Right ventricle myocardium inferior (tissue), 1 donor: Measurements from ENCODE around the gene PRRX2. TPM values are rescaled to one million over a fixed set of nuclear protein-coding genes. Genes with fewer than 3 reads are reported as not detected.

Source experiments
- ATAC-seq: fragments of 200-7000 bp; cut with Tn5 transposase; one replicate; pipeline ENCODE4 v1.9.1; 2020; ENCODE audit warnings: mild to moderate bottlenecking, moderate library complexity
- DNase-seq: peaks from one replicate; pipeline ENCODE4 v3.0.0; 2021; ENCODE audit errors: missing footprints
- intact Hi-C: fragments of 100-400 bp; cut with DNase I; formaldehyde crosslinking; loops from one replicate; pipeline ENCODE4 v1.11.0; 2022
- total RNA-seq: library from RNA; stranded (reverse); fragmentation: NEBNext Ultra II Directional; extraction: Animal tissue kit (Norgen Biotek cat#: 25700); gene quantifications from one replicate; pipeline ENCODE4 v1.2.1, GENCODE V29; 2021
- donor health status: DM: no; HTN: yes; CAD: no; lungs with severe emphysema.

The PRRX2 gene
- total RNA-seq, 1 donor from 2014 or later: 0.54 TPM

DNA sequence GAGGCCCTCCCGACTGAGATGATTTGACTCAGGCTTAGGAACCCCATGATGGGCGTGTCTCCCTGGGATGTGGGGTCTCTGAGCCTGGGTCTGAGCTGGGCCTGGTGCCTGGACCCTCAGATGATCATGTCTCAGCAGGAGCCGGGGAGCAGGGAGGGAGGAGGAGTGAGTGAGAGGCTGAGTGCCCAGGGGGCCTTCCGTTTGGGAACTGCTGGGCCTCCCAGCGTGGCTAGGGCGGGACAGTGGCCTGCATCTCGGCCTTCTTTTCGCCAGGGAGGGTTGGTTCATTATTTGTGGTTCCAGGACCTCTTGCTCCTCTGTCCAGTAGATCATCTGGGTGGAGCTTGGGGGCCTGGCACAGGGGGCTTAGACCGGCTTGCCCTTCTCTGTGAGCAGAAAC is 5.6 kb downstream of the PRRX2 start:
- intact Hi-C loops: no loop called here
- DNase-seq (no peak), ATAC-seq (no peak)

GRCh38 chr9:129671519-129671918 is 6.1 kb downstream of the PRRX2 start:
- no peak for ATAC-seq
- intact Hi-C loops: no loop called here

DNA sequence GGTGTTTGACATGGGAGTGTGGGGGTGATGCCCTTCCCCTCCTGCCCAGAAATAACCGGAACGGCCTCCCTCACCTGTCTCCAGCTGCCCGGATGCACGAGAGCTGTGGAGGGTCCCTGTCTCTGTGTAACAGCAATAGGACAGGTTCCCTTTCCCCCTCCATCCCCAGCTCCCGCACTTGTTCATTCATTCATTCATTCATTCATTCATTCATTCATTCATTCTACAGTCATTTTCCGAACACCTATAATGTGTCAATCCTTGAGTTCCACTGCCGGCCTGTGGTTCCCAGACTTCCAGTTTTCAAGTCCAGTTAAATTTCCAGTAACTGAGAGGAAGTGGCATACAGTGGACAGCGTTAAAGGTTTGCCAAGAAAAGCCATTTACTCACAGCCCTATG is 7.3 kb downstream of the PRRX2 start:
- intact Hi-C loops: no loop called here
- ATAC-seq: no peak
- DNase-seq: no peak

More at GRCh38 chr9:129671519-129671918, 6.1 kb downstream of the PRRX2 start:
- no peak for DNase-seq

DNA sequence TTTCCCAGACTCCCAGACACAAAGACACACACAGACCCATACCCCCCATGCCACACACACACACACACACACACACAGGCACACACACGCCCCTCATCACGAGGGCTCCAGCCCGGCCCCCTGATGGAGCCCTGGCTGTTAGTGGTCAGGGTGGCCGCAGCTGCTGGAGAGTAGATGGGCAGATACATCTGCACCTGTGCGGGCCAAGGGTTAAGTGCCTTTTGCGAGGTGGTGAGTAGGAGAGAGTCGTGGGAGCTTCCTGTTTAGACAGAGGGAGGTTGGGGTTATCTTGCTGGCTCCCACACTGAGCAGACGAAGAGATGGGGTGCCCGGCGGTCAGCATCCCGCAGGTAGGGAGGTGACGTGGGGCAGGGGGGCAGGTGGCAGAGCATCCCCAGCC is 8.2 kb downstream of the PRRX2 start:
- DNase-seq: no peak
- ATAC-seq: no peak
- intact Hi-C loops: no loop called here

GRCh38 chr9:129674229-129674628 is 8.8 kb downstream of the PRRX2 start:
- ATAC-seq: no peak
- intact Hi-C loops: no loop called here
- no peak for DNase-seq

DNA sequence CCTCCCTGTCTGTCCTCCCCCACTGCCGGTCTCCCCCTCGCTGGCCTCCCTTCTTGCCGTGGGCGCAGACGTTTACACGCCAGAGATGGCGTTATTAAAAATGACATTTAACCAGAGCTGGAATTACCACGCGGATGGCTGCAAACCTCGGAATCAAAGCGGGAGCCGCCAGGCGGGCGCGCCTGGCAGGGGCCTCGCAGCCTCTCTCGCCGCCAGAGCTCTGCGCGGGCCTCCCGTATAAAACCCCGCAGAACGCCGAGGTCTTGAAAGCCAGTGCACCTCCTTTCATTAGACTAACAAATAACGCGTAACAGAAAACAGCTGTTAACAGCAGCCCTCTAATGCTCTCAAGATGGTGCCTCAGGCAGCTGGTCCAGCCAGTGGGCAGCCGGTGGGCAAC is 10.2 kb downstream of the PRRX2 start:
- ATAC-seq (no peak), DNase-seq (no peak)
- intact Hi-C loops: no loop called here

GRCh38 chr9:129676287-129676686 is 10.8 kb downstream of the PRRX2 start:
- ATAC-seq: no peak
- DNase-seq: no peak
- intact Hi-C loops: no loop called here

DNA sequence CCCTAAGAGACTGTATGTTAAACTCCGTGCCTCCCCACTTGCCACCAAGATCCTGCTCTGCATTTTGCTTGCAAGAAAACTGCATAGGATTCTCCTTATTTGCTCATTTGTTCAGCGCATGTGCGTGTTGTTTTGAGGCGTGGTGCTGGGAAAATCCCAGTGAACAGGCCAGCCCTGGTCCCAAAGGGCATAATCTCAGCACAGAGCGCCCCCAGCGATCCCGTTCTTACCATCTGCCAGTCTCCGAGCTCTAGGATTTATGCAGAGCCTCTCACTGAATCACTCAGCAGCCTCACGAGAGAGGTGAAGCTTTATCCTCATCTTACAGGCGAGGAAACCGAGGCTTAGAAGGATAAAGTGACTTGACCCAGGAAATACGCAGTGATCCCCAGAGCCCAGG is 11.5 kb downstream of the PRRX2 start:
- ATAC-seq: peak; percentile 32
- intact Hi-C loops: no loop called here
- no peak for DNase-seq

GRCh38 chr9:129677456-129677855 is 12.0 kb downstream of the PRRX2 start:
- ATAC-seq (no peak), DNase-seq (no peak)
- intact Hi-C loops: no loop called here

- intact Hi-C loops: no loop called here
- DNase-seq (no peak), ATAC-seq (no peak)
Observed at GRCh38 chr9:129678844-129679243, 13.4 kb downstream of the PRRX2 start.

GRCh38 chr9:129679537-129679936 is 14.1 kb downstream of the PRRX2 start:
- intact Hi-C loops: no loop called here
- ATAC-seq (no peak), DNase-seq (no peak)

DNA sequence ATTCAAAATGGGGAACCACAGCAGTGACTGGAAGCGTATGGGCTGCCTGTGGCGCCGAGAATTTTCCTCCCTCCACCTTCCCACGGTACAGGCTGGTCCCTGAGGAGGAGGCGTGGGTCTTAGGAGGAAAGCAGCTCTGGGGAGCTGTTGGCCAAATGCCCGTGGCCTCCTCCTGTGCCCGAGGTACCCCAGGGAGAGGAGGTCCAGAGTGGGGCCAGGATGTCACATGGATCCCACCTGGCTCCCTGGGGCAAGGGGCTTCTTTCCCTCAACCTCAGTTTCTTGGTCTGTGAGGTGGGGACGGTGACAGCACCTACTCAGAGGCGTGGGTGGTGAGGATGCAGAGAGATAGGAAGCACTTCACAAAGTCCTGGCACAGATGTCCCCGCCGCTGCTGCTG is 16.5 kb downstream of the PRRX2 start:
- DNase-seq (peak; percentile 16), ATAC-seq (no peak)
- intact Hi-C loops: no loop called here

DNA sequence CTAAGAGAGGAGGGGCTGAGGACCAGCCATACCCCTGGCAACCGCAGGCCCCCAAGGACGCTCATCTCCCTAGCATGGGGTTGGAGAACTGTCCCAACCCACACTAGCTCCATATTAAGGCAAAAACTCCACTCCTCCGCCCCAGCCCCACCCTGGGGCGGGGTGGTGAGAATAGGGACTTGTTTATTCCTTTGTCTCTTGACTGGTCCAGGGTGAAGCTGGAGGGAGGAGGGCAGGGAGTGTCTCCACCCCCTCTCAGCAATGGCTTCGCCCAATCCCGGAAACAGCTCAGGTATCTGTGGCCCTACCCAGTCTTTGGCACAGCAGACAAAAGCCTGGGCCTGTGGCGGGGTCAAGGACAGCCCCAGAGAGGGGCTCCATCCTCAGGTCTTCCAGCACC is 16.9 kb downstream of the PRRX2 start:
- ATAC-seq (no peak), DNase-seq (no peak)
- intact Hi-C loops: no loop called here

- DNase-seq (no peak), ATAC-seq (no peak)
- intact Hi-C loops: no loop called here
Observed at GRCh38 chr9:129685220-129685932, 19.9 kb downstream of the PRRX2 start.

DNA sequence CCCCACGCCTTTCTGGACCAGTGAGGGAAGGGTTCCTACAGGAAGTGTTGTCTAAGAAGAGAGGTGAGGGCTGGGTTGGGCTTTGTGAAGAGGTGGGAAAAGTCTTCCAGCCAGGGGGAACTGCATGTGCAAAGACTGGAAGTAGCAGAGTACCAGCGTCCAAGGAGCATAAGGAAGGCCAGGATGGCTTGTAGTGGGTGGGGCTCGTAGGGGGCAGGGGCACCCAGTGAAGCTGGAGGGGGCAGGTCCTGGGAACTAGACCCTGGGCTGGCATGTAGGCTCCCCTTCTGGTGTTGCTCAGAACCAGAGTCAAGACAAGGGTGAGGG is 20.4 kb downstream of the PRRX2 start:
- DNase-seq (no peak), ATAC-seq (no peak)
- intact Hi-C loops: no loop called here

GRCh38 chr9:129686736-129687135 is 21.3 kb downstream of the PRRX2 start:
- intact Hi-C loops: no loop called here
- ATAC-seq (no peak), DNase-seq (no peak)

GRCh38 chr9:129687391-129687790 is 21.9 kb downstream of the PRRX2 start:
- no peak for ATAC-seq
- intact Hi-C loops: no loop called here
- DNase-seq: no peak

GRCh38 chr9:129688285-129689043 is 23.0 kb downstream of the PRRX2 start:
- DNase-seq (peak; percentile 20), ATAC-seq (no peak)
- intact Hi-C loops: no loop called here

DNA sequence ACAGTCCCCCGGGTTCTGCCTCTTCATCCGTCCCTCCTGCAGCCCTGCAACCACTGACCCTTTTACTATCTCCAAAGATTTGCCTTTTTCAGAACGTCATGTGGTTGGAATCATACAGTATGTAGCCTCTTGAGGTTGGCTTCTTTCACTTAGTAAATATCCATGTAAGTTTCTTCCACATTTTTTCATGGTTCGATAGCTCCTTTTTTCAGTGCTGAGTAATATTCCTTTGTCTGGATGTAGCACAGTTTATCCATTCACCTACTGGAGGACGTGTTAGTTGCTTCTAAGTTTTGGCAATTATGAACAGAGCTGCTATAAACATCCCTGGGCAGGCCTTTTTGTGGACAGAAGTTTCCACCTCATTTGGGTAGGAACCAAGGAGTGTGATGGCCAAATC is 27.1 kb downstream of the PRRX2 start:
- DNase-seq (no peak), ATAC-seq (no peak)

DNA sequence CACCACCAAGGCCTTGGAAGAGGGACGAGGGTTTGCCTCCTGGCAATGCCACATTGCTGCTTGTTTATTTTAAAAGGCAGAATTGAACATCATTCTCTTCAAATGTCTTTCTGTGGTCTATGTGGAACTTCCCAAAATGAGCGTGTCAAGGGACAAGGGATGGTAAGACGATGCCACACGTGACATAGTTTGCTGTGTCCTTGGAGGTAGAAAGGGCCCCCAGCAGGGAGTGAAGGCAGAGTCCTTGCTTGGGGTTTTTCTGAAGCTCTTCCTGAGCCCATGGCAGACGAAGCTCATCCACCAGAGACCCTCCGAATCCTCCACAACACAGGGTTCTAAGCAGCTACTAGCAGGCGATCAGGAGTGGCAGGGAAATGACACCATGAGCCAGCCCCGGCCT is 28.3 kb downstream of the PRRX2 start:
- ATAC-seq (no peak), DNase-seq (no peak)
- intact Hi-C loops: no loop called here

More for the DNA sequence above, 27.1 kb downstream of the PRRX2 start:
- intact Hi-C loops: no loop called here

- DNase-seq (peak; percentile 37), ATAC-seq (no peak)
- intact Hi-C loops: no loop called here
Observed at GRCh38 chr9:129694243-129694646, 28.8 kb downstream of the PRRX2 start.
